HG03354 (cell line): Measurements from ENCODE around the gene CCDC157.
"Not testable (repeated sequence)": the region's sequence is repeated elsewhere in the genome, so short reads cannot be mapped to it uniquely, and the experiment has no call there.

Source experiments
- ATAC-seq: cut with Tn5 transposase; IDR thresholded peaks from one replicate; pipeline ENCODE4 v1.9.1; 2021; ENCODE audit warnings: mild to moderate bottlenecking; ENCODE audit not compliant: unreplicated experiment, poor library complexity, severe bottlenecking

The CCDC157 gene

GRCh38 chr22:30382340-30382739 is 25.5 kb downstream of the CCDC157 start:
- ATAC-seq = no peak

- ATAC-seq = no peak
Measured at GRCh38 chr22:30383061-30383460, 26.3 kb downstream of the CCDC157 start.

- no peak for ATAC-seq
Measured at GRCh38 chr22:30385942-30386341, 29.1 kb downstream of the CCDC157 start.

- ATAC-seq = no peak
Measured at GRCh38 chr22:30386608-30386959, 29.8 kb downstream of the CCDC157 start.

GRCh38 chr22:30386960-30387827 is 30.4 kb downstream of the CCDC157 start, which contains the start of gene RNF215:
RNF215 (minus strand) TSS chr22:30387411; CDS start chr22:30387313, 98 bp downstream.
- ATAC-seq = peak; percentile 69

- no peak for ATAC-seq
Measured at GRCh38 chr22:30390974-30391691, 34.3 kb downstream of the CCDC157 start.

- no peak for ATAC-seq
Measured at GRCh38 chr22:30392661-30393321, 36.0 kb downstream of the CCDC157 start.

GRCh38 chr22:30393322-30393680 is 36.5 kb downstream of the CCDC157 start:
- ATAC-seq = no peak

GRCh38 chr22:30393885-30394284 is 37.1 kb downstream of the CCDC157 start:
- ATAC-seq = no peak

GRCh38 chr22:30396871-30397655 is 40.3 kb downstream of the CCDC157 start, which contains the start of gene SEC14L2:
SEC14L2 (plus strand) TSS chr22:30397018; CDS start chr22:30397117, 99 bp downstream.
- no peak for ATAC-seq

- ATAC-seq = no peak
Measured at GRCh38 chr22:30397656-30398635, 41.1 kb downstream of the CCDC157 start.

GRCh38 chr22:30398685-30399680 is 42.2 kb downstream of the CCDC157 start:
- no peak for ATAC-seq

- no peak for ATAC-seq
Measured at GRCh38 chr22:30399718-30400117, 42.9 kb downstream of the CCDC157 start.

- ATAC-seq = no peak
Measured at GRCh38 chr22:30400159-30400558, 43.4 kb downstream of the CCDC157 start.

- ATAC-seq = not testable (repeated sequence)
Measured at GRCh38 chr22:30401024-30401423, 44.2 kb downstream of the CCDC157 start.

GRCh38 chr22:30402028-30402765 is 45.4 kb downstream of the CCDC157 start:
- ATAC-seq = no peak

- ATAC-seq = not testable (repeated sequence)
Measured at GRCh38 chr22:30402766-30403104, 45.9 kb downstream of the CCDC157 start.
